Smooth muscle cell (in vitro differentiated cells): ENCODE measurements around the gene TBX1. TPM values are rescaled to one million over a fixed set of nuclear protein-coding genes. Genes with fewer than 3 reads are reported as not detected.

ENCODE experiments used
- DNase-seq: peaks from one replicate; lab custom pipeline; 2025; ENCODE audit not compliant: unreplicated experiment; lab: John Stamatoyannopoulos, UW
- H2AFZ ChIP-seq: fragments of 200-600 bp; sonication (generic); 2 replicates; pipeline ENCODE4 v1.6.0; 2016; ENCODE audit warnings: antibody characterized with exemption, low read depth, mild to moderate bottlenecking
- H3F3A ChIP-seq: fragments of 200-600 bp; sonication (generic); 2 replicates; pipeline ENCODE4 v1.6.0; 2017; ENCODE audit warnings: antibody characterized with exemption, low read depth
- H3K27ac ChIP-seq: fragments of 200-600 bp; sonication (generic); 2 replicates; pipeline ENCODE4 v1.5.1; 2016; ENCODE audit warnings: low read depth, mild to moderate bottlenecking
- H3K27me3 ChIP-seq: fragments of 200-600 bp; sonication (generic); 2 replicates; pipeline ENCODE4 v1.6.1; 2016; ENCODE audit warnings: low read depth, mild to moderate bottlenecking
- H3K36me3 ChIP-seq: fragments of 200-600 bp; sonication (generic); 2 replicates; pipeline ENCODE4 v1.5.1; 2016; ENCODE audit warnings: low read depth
- H3K4me1 ChIP-seq: fragments of 200-600 bp; sonication (generic); 2 replicates; pipeline ENCODE4 v1.5.1; 2016; ENCODE audit warnings: low read depth
- H3K4me2 ChIP-seq: fragments of 200-600 bp; sonication (generic); 2 replicates; pipeline ENCODE4 v1.6.0; 2016; ENCODE audit warnings: mild to moderate bottlenecking
- H3K4me3 ChIP-seq: fragments of 200-600 bp; sonication (generic); 2 replicates; pipeline ENCODE4 v1.5.1; 2016; ENCODE audit warnings: mild to moderate bottlenecking
- H3K79me2 ChIP-seq: fragments of 200-600 bp; sonication (generic); 2 replicates; pipeline ENCODE4 v1.6.0; 2016; ENCODE audit warnings: low read depth, mild to moderate bottlenecking
- H3K9ac ChIP-seq: fragments of 200-600 bp; sonication (generic); 2 replicates; pipeline ENCODE4 v1.6.0; 2016; ENCODE audit warnings: low read depth
- H3K9me3 ChIP-seq: fragments of 200-600 bp; sonication (generic); replicated peaks from 2 replicates; pipeline ENCODE4 v1.5.1; 2016; ENCODE audit warnings: low read depth
- H4K20me1 ChIP-seq: fragments of 200-600 bp; sonication (generic); 2 replicates; pipeline ENCODE4 v1.6.0; 2016; ENCODE audit warnings: low read depth
- CTCF ChIP-seq: fragments of 200-600 bp; sonication (generic); IDR thresholded peaks from 2 replicates; pipeline ENCODE4 v1.5.1; 2017; ENCODE audit warnings: borderline replicate concordance, mild to moderate bottlenecking, antibody characterized with exemption; ENCODE audit not compliant: insufficient read depth, poor library complexity, severe bottlenecking
- WGBS: methylation state at CpG from one replicate; pipeline ENCODE4 v1.1.7; 2016; ENCODE audit warnings: low lambda C conversion rate; 5-methylcytosine and 5-hydroxymethylcytosine counted together
- polyA plus RNA-seq: library from polyadenylated mRNA; unstranded; fragments of >200 nt; fragmentation: Nextera tagmentation; extraction: Ambion mirVana; gene quantifications from 2 replicates; pipeline ENCODE4 v1.2.1, GENCODE V29; 2016
- total RNA-seq: library from RNA; depleted of rRNA; stranded (reverse); fragments of >200 nt; gene quantifications from 2 replicates; pipeline ENCODE4 v1.2.3, GENCODE V29; 2014

Gene TBX1
- total and polyA plus RNA-seq, 2 experiments from 2014 or later: not detected

DNA sequence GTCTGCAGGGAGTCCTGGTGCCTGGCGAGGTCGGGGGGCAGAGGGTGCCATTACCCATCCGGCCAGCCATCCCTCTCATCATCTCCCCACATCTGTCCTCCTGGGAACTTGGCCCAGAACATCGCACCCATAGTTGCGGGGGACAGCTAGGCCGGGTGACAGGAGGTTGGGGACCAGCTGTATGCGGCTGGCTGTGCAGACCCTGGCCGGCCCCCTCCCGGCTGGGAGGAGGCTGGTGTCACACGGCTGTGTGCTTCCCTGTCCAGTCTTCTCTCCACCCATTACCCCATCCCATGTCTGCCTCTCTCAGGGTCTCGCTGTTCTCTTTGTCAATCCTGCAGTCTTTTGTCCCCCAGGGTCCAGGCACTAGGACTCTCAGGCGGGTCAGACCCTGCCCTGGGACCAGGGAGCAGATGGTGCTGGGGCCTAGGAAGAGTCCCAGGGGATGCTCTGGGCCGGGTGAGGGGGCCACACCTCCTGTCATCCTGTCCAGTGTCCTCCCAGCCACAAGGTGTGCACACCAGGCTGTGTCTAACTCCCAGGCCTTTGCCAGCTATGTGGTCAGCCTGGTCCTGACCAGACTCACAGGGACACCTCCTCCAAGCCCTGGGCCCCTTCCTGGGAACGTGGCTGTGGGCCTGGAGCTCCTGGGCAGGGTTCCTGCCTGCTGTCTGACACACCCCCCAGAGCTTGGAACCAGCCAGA is 6.4 kb upstream of the TBX1 start:
- no peak overlapping the region for H3K4me3 ChIP-seq
- no peak overlapping the region for H3K9ac ChIP-seq
- no peaks in the 10 kb centered on the region for H3K36me3 ChIP-seq
- no peak overlapping the region for H2AFZ ChIP-seq
- no peak for TF ChIP-seq CTCF
- no peak for DNase-seq
- no peak overlapping the region for H3K27ac ChIP-seq
- no peaks in the 10 kb centered on the region for H3K79me2 ChIP-seq
- H3K27me3 ChIP-seq: peaks cover 74% of the 10 kb centered on the region
- no peak overlapping the region for H3K4me2 ChIP-seq
- H3K4me1 ChIP-seq: peaks cover 12% of the 10 kb centered on the region
- no peaks in the 10 kb centered on the region for H4K20me1 ChIP-seq
- no peaks in the 10 kb centered on the region for H3K9me3 ChIP-seq
- no peaks in the 10 kb centered on the region for H3F3A ChIP-seq
- WGBS: 76% methylated on average over 14 of the region's 14 CpGs

- Histone ChIP-seq H4K20me1 (no peaks in the 10 kb centered on the region), H3K9ac (no peak overlapping the region), H3K36me3 (no peaks in the 10 kb centered on the region), H3K4me3 (no peak overlapping the region), H3K9me3 (no peaks in the 10 kb centered on the region), H2AFZ (no peak overlapping the region), H3K4me2 (peak overlapping the region; percentile 32), H3F3A (no peaks in the 10 kb centered on the region), H3K27me3 (peaks cover 80% of the 10 kb centered on the region), H3K4me1 (peaks cover 12% of the 10 kb centered on the region), H3K27ac (no peak overlapping the region), H3K79me2 (no peaks in the 10 kb centered on the region)
- no peak for TF ChIP-seq CTCF
- DNase-seq: no peak
- WGBS: 47% methylated on average over 5 of the region's 14 CpGs
Measured at GRCh38 chr22:19754701-19755144, 5.9 kb upstream of the TBX1 start.

- Histone ChIP-seq H3K9me3 (no peaks in the 10 kb centered on the region), H2AFZ (no peak overlapping the region), H3K27me3 (peaks cover 85% of the 10 kb centered on the region), H4K20me1 (no peaks in the 10 kb centered on the region), H3K36me3 (no peaks in the 10 kb centered on the region), H3K9ac (no peak overlapping the region), H3K4me1 (peaks cover 15% of the 10 kb centered on the region), H3K4me3 (no peak overlapping the region), H3K79me2 (no peaks in the 10 kb centered on the region), H3K27ac (no peak overlapping the region), H3K4me2 (peak overlapping the region; percentile 32), H3F3A (no peaks in the 10 kb centered on the region)
- DNase-seq: no peak
- TF ChIP-seq CTCF: no peak
- 3% methylated on average over 18 of the region's 59 CpGs for WGBS
Measured at GRCh38 chr22:19755145-19755710, 5.3 kb upstream of the TBX1 start.

DNA sequence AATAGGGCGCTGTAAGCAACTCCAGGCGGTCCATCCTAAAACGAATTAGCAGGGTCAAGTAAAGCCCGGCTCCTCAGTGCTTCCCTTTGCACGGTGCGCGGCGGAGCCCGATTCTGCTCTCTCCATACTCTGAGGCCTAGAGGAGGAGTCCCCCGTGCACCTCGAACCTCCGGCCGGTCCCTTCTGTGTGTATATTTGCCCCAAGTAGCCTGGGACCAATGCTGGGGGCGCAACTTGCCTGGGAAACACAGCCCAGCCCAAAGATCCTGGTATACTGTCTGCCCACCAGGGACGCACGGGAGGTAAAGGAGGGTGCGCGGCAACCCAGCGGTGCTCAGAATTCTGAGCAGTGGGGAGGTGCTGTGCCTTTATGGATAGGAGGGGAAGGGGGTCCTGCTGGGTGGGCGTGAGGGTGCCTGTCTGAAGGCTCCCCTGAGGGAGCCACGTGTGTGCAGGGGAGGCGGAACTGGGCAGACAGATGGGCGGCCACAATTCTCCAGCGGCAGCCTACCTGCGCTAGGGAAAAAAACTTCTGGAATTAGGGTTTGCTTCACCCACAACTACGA is 4.8 kb upstream of the TBX1 start:
- no peak overlapping the region for H3K4me3 ChIP-seq
- no peaks in the 10 kb centered on the region for H3F3A ChIP-seq
- 9% methylated on average over 21 of the region's 26 CpGs for WGBS
- H3K4me2 ChIP-seq: no peak overlapping the region
- H3K9ac ChIP-seq: no peak overlapping the region
- H3K9me3 ChIP-seq: no peaks in the 10 kb centered on the region
- H3K79me2 ChIP-seq: no peaks in the 10 kb centered on the region
- H4K20me1 ChIP-seq: no peaks in the 10 kb centered on the region
- TF ChIP-seq CTCF: no peak
- no peaks in the 10 kb centered on the region for H3K36me3 ChIP-seq
- DNase-seq: no peak
- H3K4me1 ChIP-seq: peaks cover 13% of the 10 kb centered on the region
- peaks cover 86% of the 10 kb centered on the region for H3K27me3 ChIP-seq
- H3K27ac ChIP-seq: no peak overlapping the region
- H2AFZ ChIP-seq: no peak overlapping the region
